Stimulated activated naive CD8-positive, alpha-beta T cell treated with anti-CD3 and anti-CD28 coated beads, Interleukin-15, Interleukin-2, amounts not matched to agents 100 ng/mL and 50 ng/mL, for 24 hours (primary cell): ENCODE results near the gene SAP30BP.
A peak's percentile ranks its signal among the peaks of the same experiment; 100 is the strongest.

Experiments used
- H3K27ac Mint-ChIP-seq: one replicate; pipeline ENCODE4 v1.8.0; 2021; ENCODE audit warnings: mild to moderate bottlenecking, mixed read lengths
- H3K27me3 Mint-ChIP-seq: one replicate; pipeline ENCODE4 v1.8.0; 2021; ENCODE audit warnings: mixed read lengths
- H3K36me3 Mint-ChIP-seq: one replicate; pipeline ENCODE4 v1.8.0; 2021; ENCODE audit warnings: low read depth, mixed read lengths
- H3K4me1 Mint-ChIP-seq: one replicate; pipeline ENCODE4 v1.8.0; 2021; ENCODE audit warnings: low read depth, mixed read lengths
- H3K4me3 Mint-ChIP-seq: one replicate; pipeline ENCODE4 v1.8.0; 2021; ENCODE audit warnings: mild to moderate bottlenecking, mixed read lengths
- H3K9me3 Mint-ChIP-seq: one replicate; pipeline ENCODE4 v1.8.0; 2021; ENCODE audit warnings: mixed read lengths

SAP30BP gene

GRCh38 chr17:75681289-75681688, 14.2 kb downstream of the SAP30BP start:
- no peak overlapping the region for H3K4me3 Mint-ChIP-seq
- H3K9me3 Mint-ChIP-seq, result no peaks in the 10 kb centered on the region
- peaks cover 48% of the 10 kb centered on the region for H3K4me1 Mint-ChIP-seq
- H3K27me3 Mint-ChIP-seq, result no peaks in the 10 kb centered on the region
- H3K36me3 Mint-ChIP-seq, result peaks cover 57% of the 10 kb centered on the region
- H3K27ac Mint-ChIP-seq, result peak overlapping the region; percentile 9

GRCh38 chr17:75683583-75683982, 16.4 kb downstream of the SAP30BP start:
- H3K36me3 Mint-ChIP-seq, result peaks cover 50% of the 10 kb centered on the region
- no peaks in the 10 kb centered on the region for H3K9me3 Mint-ChIP-seq
- peak overlapping the region; percentile 58 for H3K27ac Mint-ChIP-seq
- H3K4me3 Mint-ChIP-seq, result no peak overlapping the region
- peaks cover 59% of the 10 kb centered on the region for H3K4me1 Mint-ChIP-seq
- no peaks in the 10 kb centered on the region for H3K27me3 Mint-ChIP-seq

GRCh38 chr17:75684249-75684648, 17.1 kb downstream of the SAP30BP start:
- H3K9me3 Mint-ChIP-seq, result no peaks in the 10 kb centered on the region
- H3K27ac Mint-ChIP-seq, result no peak overlapping the region
- no peak overlapping the region for H3K4me3 Mint-ChIP-seq
- peaks cover 65% of the 10 kb centered on the region for H3K4me1 Mint-ChIP-seq
- H3K27me3 Mint-ChIP-seq, result no peaks in the 10 kb centered on the region
- peaks cover 47% of the 10 kb centered on the region for H3K36me3 Mint-ChIP-seq

- no peaks in the 10 kb centered on the region for H3K27me3 Mint-ChIP-seq
- no peak overlapping the region for H3K27ac Mint-ChIP-seq
- peaks cover 72% of the 10 kb centered on the region for H3K4me1 Mint-ChIP-seq
- no peak overlapping the region for H3K4me3 Mint-ChIP-seq
- H3K36me3 Mint-ChIP-seq, result peaks cover 46% of the 10 kb centered on the region
- H3K9me3 Mint-ChIP-seq, result no peaks in the 10 kb centered on the region
Observed at GRCh38 chr17:75684924-75685323, 17.8 kb downstream of the SAP30BP start.

GRCh38 chr17:75685499-75685898, 18.4 kb downstream of the SAP30BP start:
- Mint-ChIP-seq H3K4me3 (no peak overlapping the region), H3K9me3 (no peaks in the 10 kb centered on the region), H3K4me1 (peaks cover 76% of the 10 kb centered on the region), H3K27me3 (no peaks in the 10 kb centered on the region), H3K27ac (no peak overlapping the region), H3K36me3 (peaks cover 45% of the 10 kb centered on the region)

GRCh38 chr17:75688209-75688825, 21.2 kb downstream of the SAP30BP start:
- peaks cover 84% of the 10 kb centered on the region for H3K4me1 Mint-ChIP-seq
- peak overlapping the region; percentile 40 for H3K4me3 Mint-ChIP-seq
- H3K9me3 Mint-ChIP-seq, result no peaks in the 10 kb centered on the region
- no peaks in the 10 kb centered on the region for H3K27me3 Mint-ChIP-seq
- H3K27ac Mint-ChIP-seq, result peak overlapping the region; percentile 92
- H3K36me3 Mint-ChIP-seq, result peaks cover 46% of the 10 kb centered on the region

- no peaks in the 10 kb centered on the region for H3K27me3 Mint-ChIP-seq
- peak overlapping the region; percentile 92 for H3K27ac Mint-ChIP-seq
- H3K4me3 Mint-ChIP-seq, result peak overlapping the region; percentile 49
- peaks cover 73% of the 10 kb centered on the region for H3K4me1 Mint-ChIP-seq
- peaks cover 39% of the 10 kb centered on the region for H3K36me3 Mint-ChIP-seq
- no peaks in the 10 kb centered on the region for H3K9me3 Mint-ChIP-seq
Observed at GRCh38 chr17:75689441-75689873, 22.3 kb downstream of the SAP30BP start.

GRCh38 chr17:75691371-75691791, 24.2 kb downstream of the SAP30BP start:
- H3K4me1 Mint-ChIP-seq, result peaks cover 58% of the 10 kb centered on the region
- H3K9me3 Mint-ChIP-seq, result no peaks in the 10 kb centered on the region
- peak overlapping the region; percentile 19 for H3K4me3 Mint-ChIP-seq
- H3K27me3 Mint-ChIP-seq, result no peaks in the 10 kb centered on the region
- H3K36me3 Mint-ChIP-seq, result peaks cover 37% of the 10 kb centered on the region
- peak overlapping the region; percentile 85 for H3K27ac Mint-ChIP-seq

- Mint-ChIP-seq H3K36me3 (peaks cover 37% of the 10 kb centered on the region), H3K27ac (peak overlapping the region; percentile 85), H3K4me1 (peaks cover 52% of the 10 kb centered on the region), H3K4me3 (no peak overlapping the region), H3K27me3 (no peaks in the 10 kb centered on the region), H3K9me3 (no peaks in the 10 kb centered on the region)
Observed at GRCh38 chr17:75691801-75692626, 24.9 kb downstream of the SAP30BP start.

- peaks cover 44% of the 10 kb centered on the region for H3K4me1 Mint-ChIP-seq
- H3K9me3 Mint-ChIP-seq, result no peaks in the 10 kb centered on the region
- no peak overlapping the region for H3K4me3 Mint-ChIP-seq
- peaks cover 37% of the 10 kb centered on the region for H3K36me3 Mint-ChIP-seq
- no peak overlapping the region for H3K27ac Mint-ChIP-seq
- no peaks in the 10 kb centered on the region for H3K27me3 Mint-ChIP-seq
Observed at GRCh38 chr17:75692976-75693375, 25.8 kb downstream of the SAP30BP start.

GRCh38 chr17:75693500-75694481, 26.7 kb downstream of the SAP30BP start:
- Mint-ChIP-seq H3K36me3 (peaks cover 33% of the 10 kb centered on the region), H3K4me3 (no peak overlapping the region), H3K27me3 (no peaks in the 10 kb centered on the region), H3K27ac (no peak overlapping the region), H3K9me3 (no peaks in the 10 kb centered on the region), H3K4me1 (peaks cover 36% of the 10 kb centered on the region)

- Mint-ChIP-seq H3K27me3 (no peaks in the 10 kb centered on the region), H3K9me3 (no peaks in the 10 kb centered on the region), H3K4me3 (no peak overlapping the region), H3K27ac (no peak overlapping the region), H3K4me1 (peaks cover 28% of the 10 kb centered on the region), H3K36me3 (peaks cover 34% of the 10 kb centered on the region)
Observed at GRCh38 chr17:75694536-75694935, 27.4 kb downstream of the SAP30BP start.

- Mint-ChIP-seq H3K27me3 (no peaks in the 10 kb centered on the region), H3K9me3 (no peaks in the 10 kb centered on the region), H3K4me1 (peaks cover 22% of the 10 kb centered on the region), H3K27ac (no peak overlapping the region), H3K4me3 (no peak overlapping the region), H3K36me3 (peaks cover 33% of the 10 kb centered on the region)
Observed at GRCh38 chr17:75695141-75695829, 28.1 kb downstream of the SAP30BP start.

- H3K9me3 Mint-ChIP-seq, result no peaks in the 10 kb centered on the region
- peaks cover 36% of the 10 kb centered on the region for H3K36me3 Mint-ChIP-seq
- H3K27me3 Mint-ChIP-seq, result no peaks in the 10 kb centered on the region
- H3K4me1 Mint-ChIP-seq, result peaks cover 16% of the 10 kb centered on the region
- H3K4me3 Mint-ChIP-seq, result no peak overlapping the region
- H3K27ac Mint-ChIP-seq, result no peak overlapping the region
Observed at GRCh38 chr17:75695830-75696271, 28.7 kb downstream of the SAP30BP start.
